NCI-H146 treated with DMSO at 0.1 percent for 48 hours (cell line): ENCODE data around the gene FAM167B.
A peak's percentile ranks its signal among the peaks of the same experiment; 100 is the strongest.

ENCODE experiments used
- DNase-seq: peaks from one replicate; lab custom pipeline; 2025; ENCODE audit not compliant: unreplicated experiment; lab: John Stamatoyannopoulos, UW

Gene FAM167B

GRCh38 chr1:32221980-32222755 lies 24.9 kb upstream of the FAM167B start, which contains the start of the genes EIF3I and TMEM234:
Gene EIF3I (plus strand): TSS chr1:32222407. CDS start chr1:32222442, 35 bp downstream.
Gene TMEM234 (minus strand): TSS chr1:32222353. CDS start chr1:32222322, 31 bp downstream.
- DNase-seq: peak; percentile 61

GRCh38 chr1:32223683-32224082 lies 23.3 kb upstream of the FAM167B start:
- DNase-seq: no peak

GRCh38 chr1:32224285-32224684 lies 22.7 kb upstream of the FAM167B start:
- DNase-seq: no peak

- no peak for DNase-seq
Observed at GRCh38 chr1:32228771-32229170, 18.3 kb upstream of the FAM167B start.

DNA sequence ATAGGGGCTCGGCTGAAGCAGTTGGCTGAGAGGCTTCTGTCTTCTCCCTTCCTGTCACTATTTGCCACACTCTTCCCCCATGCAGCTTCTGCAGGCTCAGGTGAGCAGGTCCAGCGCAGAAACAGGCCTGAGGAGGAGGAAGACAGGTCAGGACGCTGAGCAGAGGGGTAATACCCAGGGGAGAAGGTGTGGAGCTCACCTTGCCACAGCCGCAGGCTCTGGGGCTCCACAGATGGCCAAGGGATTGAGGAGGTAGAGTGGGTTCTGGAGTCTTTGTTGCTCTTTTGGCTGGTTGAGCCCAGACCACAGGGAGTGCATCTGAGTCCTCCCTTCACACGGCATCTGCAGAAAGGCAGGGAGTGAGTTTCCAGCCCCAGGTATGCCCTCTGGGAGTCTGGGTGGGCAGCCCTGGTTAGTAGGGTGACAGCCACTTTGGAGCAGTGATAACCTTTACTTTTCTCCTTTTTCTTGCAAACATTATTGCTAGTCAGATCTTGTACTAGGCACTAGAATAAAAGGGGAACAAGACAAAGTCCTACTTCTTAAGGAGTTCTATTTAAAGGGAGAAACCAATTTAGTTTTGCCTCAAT lies 15.1 kb upstream of the FAM167B start:
- DNase-seq: no peak

GRCh38 chr1:32232558-32233304 lies 14.3 kb upstream of the FAM167B start:
- no peak for DNase-seq

GRCh38 chr1:32234792-32235191 lies 12.2 kb upstream of the FAM167B start:
- DNase-seq: no peak

DNA sequence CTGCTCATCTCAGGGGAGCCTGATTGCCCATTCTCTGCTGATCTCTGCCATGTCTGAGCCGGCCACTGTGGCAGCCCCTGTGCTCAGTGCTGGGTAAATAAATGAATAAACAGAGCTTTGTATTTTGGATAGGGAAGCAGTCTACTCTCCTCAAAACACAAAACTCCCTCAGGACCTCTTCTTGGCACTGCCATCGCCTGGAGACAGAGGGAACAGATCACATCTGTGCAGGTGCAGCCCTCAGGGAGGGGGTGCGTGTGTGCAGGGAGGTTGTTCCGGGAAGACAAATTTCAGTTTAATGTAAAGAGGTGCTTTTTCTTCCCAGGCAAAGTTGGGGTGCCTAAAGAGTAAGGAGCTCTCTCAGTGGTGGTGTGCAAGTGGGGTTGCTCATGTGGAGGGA lies 7.7 kb upstream of the FAM167B start:
- DNase-seq: no peak

- DNase-seq: no peak
Observed at GRCh38 chr1:32239790-32240139, 7.3 kb upstream of the FAM167B start.

GRCh38 chr1:32240140-32240951 lies 6.7 kb upstream of the FAM167B start:
- peak; percentile 83 for DNase-seq

- peak; percentile 48 for DNase-seq
Observed at GRCh38 chr1:32241001-32241763, 5.8 kb upstream of the FAM167B start.

- no peak for DNase-seq
Observed at GRCh38 chr1:32242341-32242851, 4.6 kb upstream of the FAM167B start.

- DNase-seq: no peak
Observed at GRCh38 chr1:32247452-32247851, 430 bp downstream of the FAM167B start.

- peak; percentile 36 for DNase-seq
Observed at GRCh38 chr1:32247983-32248889, 1.2 kb downstream of the FAM167B start.

DNA sequence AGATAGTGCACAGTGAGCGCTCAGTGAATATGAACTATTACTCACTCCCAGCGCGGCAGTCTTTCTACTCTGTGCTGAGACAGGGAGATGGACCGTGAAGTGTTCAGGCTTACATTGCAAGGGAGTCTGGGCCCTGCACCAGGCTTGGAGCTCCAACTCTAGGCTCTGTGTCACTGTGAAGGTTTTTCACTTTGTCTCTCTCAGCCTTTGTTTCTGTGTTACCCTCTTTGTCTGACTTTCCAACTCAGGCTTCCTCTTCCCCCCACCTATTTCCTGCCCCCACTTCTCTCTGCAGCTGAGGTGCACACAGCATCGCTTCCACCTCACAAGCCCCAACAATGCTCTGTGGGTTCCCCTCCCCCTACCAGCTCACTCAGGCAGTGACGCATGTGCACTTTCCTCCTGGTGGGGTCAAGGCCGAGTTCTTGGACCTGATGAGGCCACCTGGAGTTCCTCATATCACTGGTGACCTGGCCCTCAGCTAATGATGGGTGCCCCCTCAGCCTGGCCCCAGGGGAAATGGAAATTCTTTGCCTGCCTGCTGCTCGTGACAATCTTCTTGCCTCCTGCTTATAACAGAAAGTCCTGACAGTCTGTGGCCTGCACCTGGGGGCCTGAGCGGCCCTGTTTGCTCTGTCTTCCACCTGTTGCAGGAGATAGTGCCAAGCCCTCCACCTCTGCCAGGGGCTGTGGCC lies 3.0 kb downstream of the FAM167B start:
- no peak for DNase-seq

DNA sequence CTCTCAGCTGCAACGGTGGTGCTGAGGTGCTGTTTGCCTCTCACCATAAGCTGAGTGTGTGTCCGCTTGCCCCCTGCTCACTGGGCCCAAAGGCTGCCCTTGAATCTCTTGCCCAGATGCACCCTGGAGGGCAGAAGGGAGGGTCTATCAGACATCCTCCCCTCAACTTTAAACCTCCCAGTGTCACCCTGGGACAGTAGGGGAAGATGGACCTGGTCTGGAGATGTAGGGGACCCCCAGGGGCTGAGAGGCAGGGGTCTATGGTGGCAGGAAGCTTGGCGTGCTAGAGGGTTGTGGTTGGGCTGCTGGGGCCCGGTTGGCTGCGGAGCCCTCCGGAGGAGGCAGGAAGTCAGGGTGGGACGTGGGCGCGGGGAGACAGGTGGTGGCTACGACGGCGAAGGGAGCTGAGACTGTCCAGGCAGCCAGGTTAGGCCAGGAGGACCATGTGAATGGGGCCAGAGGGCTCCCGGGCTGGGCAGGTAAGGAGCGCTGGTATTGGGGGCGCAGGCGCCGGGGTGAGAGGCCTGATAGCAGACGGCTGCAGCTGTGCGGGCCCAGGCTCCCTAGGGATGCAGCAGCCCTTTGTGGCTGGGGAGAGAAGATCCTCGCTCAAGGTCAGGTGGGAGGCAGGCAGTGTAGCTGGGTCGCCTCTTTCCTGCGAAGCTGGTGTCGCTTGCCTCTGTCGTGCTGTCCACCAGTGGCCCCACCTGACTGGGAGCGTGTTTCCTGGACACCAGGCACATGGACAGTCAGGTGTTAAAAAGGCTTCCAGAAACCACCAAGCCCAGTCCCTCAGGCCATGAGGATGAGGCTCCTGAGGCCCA lies 4.1 kb downstream of the FAM167B start, which contains the start of gene LCK:
Gene LCK, plus strand, starts transcription at position 373 of the 824 bp plus-strand sequence. CDS start 23,065 bp downstream, outside the sequence.
- DNase-seq: no peak
